Hematopoietic multipotent progenitor cell treated with erythropoietin and hydrocortisone succinate and interleukin-3 and kit ligand, for 17 days (in vitro differentiated cells): ENCODE data around the gene MPZL1.
A peak's percentile ranks its signal among the peaks of the same experiment; 100 is the strongest.
"Not testable (repeated sequence)": the region's sequence is repeated elsewhere in the genome, so short reads cannot be mapped to it uniquely, and the experiment has no call there.

ENCODE experiments used
- DNase-seq: peaks from one replicate; pipeline ENCODE4 v3.0.0-alpha.2; 2015; ENCODE audit warnings: low spot score

MPZL1 gene

DNA sequence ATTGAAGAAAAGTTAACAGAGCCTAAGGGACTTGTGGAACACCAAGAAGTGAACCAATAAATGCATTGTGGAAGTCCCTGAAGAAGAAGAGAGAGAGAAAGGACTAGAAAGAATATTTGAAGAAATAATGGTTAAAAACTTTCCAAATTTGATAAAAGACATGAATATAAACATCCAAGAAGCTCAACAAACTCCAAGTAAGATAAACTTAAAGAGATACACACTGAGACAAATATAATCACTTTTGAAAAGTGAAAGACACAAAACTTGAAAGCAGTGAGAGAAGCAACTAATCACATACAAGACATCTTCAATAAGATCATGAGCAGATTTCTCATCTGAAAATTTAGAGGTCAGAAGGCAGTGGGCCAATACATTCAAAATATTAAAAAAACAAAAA, 91.2 kb downstream of the MPZL1 start:
- no peak for DNase-seq

DNA sequence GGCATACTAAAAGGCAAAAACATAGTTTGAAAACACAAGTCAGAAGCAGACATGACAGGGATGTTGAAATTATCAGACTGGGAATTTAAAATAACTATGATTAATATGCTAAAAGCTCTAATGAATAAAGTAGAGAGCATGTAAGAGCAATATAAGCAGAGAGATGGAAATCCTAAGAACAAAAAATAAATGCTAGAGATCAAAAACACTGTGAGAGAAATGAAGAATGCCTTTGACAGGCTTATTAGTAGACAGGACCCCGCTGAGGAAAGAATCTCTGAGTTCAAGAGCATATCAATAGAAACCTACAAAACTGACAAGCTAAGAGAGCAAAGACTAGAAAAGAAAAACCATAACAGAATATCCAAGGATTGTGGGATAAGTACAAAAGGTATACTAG, 93.9 kb downstream of the MPZL1 start:
- DNase-seq, result no peak

DNA sequence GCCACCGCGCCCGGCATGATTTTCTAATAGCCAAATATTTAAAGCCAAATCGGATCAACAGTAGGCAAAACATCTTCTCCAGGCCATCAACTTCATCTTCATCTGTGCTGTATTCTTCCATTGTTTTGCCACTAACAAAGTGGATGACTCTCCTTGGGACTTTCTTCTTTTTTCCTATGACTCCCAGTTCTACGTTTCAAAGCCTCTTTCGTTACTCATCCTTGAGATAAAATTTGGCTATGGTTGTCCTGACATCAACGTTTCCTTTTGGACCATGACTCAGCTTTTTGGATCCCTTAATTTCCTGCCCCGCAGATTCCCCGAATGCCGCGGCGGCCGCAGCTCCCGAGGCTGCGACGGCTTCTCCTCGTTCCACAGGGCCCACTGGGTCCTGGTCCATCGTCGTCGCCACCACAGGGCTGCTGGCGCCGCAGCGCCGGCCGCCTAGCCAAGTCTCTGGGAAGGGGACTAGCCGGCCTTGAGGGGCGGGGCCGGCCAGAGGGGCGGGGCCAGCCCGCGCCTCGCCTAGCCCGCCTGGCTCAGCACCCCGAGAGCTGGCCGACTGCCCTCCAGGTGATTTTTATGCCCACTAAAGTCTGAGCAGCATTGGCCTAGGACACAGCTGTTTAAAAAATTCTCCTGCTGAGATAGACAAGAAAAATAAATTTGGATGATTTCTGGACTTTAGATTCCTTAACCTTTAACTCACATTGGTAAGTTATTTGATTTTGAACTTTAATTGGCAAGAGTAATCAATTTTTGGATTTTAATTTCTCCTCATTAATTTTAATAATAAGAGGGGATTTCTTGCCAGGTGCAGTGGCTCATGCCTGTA, 98.3 kb downstream of the MPZL1 start:
- DNase-seq, result peak; percentile 71

DNA sequence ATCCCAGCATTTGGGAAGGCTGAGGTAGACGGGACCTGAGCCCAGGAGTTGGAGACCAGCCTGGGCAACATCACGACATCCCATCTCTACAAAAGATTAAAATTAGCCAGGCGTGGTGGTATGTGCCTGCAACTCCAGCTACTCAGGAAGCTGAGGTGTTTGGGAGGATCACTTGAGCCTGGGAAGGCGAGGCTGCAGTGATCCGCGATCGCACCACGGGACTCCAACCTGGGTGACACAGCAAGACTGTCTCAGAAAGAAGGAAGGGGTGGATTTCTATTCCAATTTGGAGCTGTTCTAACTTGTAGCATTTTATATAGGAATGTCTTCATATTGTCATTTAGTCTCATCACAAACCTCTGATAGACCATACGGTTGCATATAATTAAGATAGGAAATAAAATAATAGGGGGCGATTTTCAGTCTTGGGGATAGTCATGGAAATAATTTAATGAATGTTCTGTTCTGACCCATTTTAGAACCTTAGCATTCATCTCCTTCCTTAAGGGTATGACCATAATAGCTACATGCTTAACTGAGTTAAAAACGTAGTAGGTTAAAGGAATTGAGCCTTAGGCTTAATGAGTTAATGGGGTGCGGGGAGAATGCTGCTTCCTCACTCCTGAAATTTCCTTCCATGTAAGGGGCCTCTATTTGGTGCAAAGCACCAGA, 99.0 kb downstream of the MPZL1 start:
- no peak for DNase-seq

DNA sequence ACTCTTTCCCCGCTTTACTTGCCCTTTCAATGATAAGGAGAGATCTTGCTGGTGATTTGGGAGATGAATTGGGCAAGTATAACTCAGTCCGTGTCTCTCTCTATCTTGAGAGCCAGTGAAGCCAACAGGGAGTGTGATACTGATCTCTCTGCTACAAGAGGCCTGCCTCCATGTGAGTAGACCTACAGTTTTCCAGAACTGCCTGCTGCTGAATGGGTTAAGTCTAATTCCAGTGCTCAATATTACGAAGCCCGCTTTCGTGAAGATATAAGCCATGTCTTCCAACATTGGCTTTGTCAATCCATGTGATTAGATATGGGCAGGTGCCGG, 99.5 kb downstream of the MPZL1 start:
- no peak for DNase-seq

DNA sequence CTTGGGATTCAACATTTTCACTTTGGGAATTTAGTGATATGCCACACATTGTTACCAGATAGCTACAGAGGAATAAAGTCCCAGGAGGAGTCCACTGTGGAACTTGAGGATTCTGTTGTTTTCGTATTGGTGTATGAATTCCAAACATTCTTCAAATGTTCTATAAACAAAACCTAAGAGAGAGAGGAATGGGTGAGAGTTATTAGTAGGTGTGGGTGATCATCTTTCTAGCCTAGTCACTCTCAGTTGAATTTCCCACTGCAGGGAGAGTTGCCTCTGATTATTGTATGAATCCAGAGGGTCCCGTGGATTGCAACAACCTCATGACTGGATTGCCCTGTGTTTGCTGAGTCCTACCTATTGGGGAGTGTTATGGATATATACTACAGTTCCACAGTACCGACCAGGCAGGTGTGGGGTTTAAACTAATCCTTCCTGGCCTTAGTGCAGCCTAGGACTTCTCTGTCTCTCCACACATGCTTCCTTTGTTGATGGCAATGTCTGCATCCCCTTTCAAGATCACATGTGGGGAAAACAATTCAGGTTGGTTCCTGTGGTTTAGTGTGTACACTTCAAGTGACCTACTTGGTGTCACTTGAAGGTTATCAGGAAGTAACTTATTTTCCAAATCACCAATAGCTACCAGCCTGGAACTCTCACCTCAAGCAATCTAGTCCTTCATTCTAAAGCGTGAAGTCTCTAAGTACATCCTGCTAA, 100.3 kb downstream of the MPZL1 start:
- DNase-seq, result no peak

DNA sequence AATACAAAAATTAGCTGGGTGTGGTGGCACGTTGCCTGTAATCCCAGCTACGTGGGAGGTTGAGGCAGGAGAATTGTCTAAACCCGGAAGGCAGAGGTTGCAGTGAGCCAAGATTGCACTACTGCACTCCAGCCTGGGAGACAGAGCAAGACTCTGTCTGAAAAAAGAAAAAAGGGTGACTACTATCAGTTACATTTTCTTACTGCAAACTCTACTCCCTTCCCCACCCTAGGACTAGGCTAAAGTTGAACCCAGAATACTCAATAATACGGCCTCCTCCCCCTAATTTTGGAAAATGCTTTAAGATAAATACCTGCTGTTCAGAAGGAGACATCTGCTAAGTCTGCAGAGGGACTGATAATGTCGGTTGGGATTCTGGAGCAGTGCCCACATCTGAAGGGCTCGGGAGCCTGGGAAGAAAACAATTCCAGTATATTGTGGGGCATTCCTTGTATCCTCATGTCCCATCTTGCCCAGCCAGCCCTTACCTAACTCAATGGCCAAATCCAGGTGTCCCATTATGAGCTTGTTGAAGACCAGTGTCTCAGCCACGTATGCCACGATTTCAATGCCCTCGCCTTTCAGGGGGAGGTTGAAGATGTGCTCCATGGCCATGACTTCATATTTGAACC, 102.5 kb downstream of the MPZL1 start:
- no peak for DNase-seq

DNA sequence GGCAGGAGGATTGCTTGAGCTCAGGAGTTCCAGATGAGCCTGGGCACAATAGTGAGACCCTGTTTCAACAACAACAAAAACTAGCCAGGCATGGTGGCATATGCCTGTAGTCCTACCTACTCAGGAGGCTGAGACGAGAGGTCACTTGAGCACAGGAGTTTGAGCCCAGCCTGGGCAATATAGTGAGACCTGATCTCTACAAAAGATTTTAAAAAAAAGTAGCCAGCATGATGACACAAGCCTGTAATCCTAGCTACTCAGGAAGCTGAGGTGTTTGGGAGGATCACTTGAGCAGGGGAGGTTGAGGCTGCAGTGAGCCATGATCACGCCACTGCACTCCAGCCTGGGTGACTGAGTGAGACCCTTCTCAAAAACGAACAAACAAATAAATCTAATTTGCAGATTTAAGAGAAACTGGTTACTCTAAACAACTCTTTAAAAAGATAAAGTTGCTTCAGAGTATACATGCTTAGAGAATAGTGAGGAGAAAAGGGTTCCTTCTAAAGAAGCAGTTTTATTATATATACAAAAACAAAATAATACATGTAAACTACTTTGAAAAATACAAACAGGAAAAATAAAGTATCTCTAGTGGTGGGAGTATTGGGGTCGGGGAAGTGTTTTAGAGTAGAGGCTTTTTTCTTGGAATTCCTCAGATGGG, 103.8 kb downstream of the MPZL1 start:
- no peak for DNase-seq

DNA sequence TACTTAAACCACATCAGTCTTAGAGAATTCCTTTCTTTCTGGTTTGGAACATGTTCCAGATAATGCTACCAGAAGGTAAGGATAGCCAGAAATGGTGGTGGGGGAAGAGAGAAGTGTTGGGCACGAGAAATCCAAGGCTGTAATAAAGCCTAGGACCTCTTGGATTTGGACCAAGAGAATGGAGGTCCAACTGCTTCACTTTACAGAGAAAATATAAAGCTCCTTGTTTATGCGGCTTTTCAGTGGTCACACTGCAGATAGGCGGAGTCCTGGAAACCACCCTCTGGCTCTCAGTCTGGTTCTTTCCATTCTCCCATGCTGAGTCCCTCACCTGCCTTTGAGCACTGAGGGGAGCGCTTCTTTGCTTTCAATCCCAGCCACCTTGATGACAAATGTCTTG, 104.3 kb downstream of the MPZL1 start:
- DNase-seq, result no peak

DNA sequence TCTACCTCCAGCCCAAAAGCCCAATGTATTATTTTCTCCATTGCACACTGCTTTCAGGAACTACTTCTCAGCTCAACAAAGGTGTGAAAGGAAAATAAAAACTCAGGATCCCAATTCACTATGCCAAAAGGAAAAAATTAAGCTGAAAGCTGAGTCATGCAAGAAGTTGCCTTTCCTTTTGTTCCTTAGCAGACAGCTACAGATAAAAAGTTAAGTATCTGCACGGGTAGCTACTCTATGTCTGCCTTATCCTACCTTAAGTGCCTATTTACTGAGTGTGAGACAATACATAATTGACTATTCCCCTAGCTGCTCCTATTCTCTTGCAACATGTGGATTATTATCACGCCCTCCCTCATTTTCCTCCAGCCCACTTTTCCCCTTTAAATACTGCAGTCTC, 108.1 kb downstream of the MPZL1 start:
- no peak for DNase-seq

DNA sequence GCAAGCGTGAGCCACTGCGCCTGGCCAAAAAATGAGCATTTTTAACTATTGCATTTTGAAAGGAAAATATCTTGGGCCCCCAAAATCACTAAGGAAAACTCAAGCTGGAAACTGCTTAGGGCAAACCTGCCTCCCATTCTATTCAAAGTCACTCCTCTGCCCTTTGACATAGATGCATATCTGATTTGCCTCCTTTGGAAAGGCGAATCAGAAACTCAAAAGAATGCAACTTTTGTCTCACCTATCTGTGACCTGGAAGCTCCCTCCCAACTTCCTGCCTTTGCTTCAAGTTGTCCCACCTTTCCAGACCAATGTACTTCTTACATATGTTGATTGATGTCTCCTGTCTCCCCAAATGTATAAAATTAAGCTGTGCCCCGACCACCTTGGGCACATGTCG, 108.9 kb downstream of the MPZL1 start:
- not testable (repeated sequence) for DNase-seq

DNA sequence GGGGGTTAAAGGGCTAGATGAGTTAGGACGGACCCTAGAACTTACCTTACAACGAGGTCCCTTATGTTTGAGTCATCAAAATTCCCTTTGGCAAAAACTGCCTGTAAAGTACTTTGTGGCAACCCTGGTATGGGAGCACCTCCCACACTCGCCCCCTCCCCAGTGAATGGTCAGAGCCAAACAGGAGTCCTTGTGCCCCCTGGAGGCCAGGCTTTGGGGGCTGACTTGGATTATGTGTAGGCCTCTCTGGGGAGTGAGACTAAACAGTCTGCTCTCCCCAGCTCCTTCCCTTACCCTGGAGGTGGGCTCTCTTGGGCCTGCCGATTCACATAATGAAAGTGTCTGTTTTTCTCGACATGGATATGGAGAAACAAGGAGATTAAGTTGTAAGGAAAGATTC, 110.9 kb downstream of the MPZL1 start:
- DNase-seq, result no peak

DNA sequence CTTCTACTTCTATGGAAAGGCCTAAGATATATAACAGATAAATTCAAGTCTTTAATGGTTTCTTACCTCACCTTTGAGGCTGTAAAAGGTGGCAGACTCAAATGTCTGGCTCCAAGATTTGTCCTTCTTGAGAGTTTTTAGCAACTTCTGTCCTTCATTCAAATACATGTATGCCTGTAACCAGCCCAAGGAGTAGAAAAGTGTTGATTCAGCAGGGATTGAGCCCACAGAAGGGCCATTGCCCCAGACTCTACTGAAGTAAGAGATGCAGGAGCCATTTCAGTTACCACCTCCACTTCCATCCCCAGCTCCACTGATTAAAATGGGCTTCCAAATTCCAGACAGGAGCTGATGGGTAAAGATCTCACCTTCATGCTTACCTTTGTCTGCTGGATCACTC, 112.1 kb downstream of the MPZL1 start:
- DNase-seq, result no peak

DNA sequence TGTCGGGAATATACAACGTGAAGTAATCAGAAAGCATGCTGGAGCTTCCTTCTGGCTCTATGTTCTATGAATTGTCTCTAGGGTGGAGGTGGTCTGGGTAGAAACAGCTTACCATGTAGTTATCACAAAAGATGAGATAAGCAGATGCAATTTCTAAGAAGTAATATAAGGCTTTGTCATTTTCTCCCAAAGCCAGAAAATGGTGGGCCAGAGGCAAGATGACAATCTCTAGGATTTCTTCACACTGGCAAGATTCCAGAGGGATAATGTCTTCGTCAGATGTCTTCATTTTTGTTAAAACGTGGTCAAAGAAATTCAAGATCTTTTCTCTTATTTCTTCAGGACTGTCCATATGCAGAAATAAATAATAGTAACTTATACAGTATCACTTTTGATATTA, 114.4 kb downstream of the MPZL1 start:
- no peak for DNase-seq

DNA sequence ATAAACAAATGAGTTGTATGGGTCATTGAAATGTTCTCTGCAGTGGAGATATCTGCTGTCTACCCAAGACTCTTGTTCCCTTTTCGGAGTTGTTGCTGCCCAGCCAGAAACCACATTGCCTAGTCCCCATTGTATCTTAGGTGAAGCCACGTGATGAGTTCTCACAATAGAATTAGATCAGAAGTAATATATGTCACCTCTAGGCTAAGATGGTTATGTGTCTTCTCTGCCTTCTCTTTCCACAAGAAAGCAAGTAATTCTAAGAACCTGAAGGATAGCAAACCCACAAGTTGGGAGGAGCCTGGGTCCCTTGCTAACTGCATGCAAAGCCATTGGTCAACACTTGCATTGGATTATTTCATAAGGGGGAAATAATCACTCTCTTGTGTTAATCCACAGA, 115.5 kb downstream of the MPZL1 start:
- DNase-seq, result no peak

DNA sequence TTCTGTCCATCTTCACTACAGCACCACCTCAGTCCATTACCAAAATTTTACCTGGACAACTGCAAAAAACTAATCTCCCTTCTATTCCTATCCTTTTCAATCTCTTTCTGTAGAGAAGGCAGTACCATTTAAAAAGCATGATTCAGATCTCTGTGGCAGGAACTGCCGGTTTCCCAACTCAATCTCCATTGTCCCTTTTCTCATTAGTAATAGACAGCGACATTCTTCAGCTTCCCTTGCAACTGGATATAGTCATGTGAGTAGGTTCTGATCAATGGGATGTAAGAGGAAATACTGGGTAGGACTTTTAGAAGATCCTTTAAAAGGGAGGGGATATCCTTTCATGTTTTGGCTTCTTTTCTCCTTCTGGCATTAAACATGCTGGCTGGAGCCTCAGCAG, 117.2 kb downstream of the MPZL1 start:
- DNase-seq, result no peak
